Mesothelial cell of epicardium (in vitro differentiated cells): Measurements from ENCODE around the gene LRRC3. TPM values are rescaled to one million over a fixed set of nuclear protein-coding genes. Genes with fewer than 3 reads are reported as not detected.

Experiments
- DNase-seq, 2 experiments: peaks; one replicate each; pipeline ENCODE4 v3.0.0; 2021; ENCODE audit warnings: low spot score in 2 of 2; ENCODE audit not compliant: unreplicated experiment in 2 of 2
- H3K27ac Mint-ChIP-seq: 2 replicates; pipeline ENCODE4 v1.8.0; 2021; ENCODE audit warnings: mixed read lengths
- H3K27me3 Mint-ChIP-seq: 2 replicates; pipeline ENCODE4 v1.8.0; 2021; ENCODE audit warnings: low read depth, mixed read lengths
- H3K36me3 Mint-ChIP-seq: 2 replicates; pipeline ENCODE4 v1.8.0; 2021; ENCODE audit warnings: mixed read lengths
- H3K4me1 Mint-ChIP-seq: 2 replicates; pipeline ENCODE4 v1.8.0; 2021; ENCODE audit warnings: mixed read lengths
- H3K4me3 Mint-ChIP-seq: 2 replicates; pipeline ENCODE4 v1.8.0; 2021; ENCODE audit warnings: mild to moderate bottlenecking, moderate library complexity, mixed read lengths
- H3K9me3 Mint-ChIP-seq: 2 replicates; pipeline ENCODE4 v1.8.0; 2021; ENCODE audit warnings: mixed read lengths
- CTCF ChIP-seq: fragments of 200-600 bp; sonication (generic); IDR thresholded peaks from one replicate; pipeline ENCODE4 v1.5.0; 2021; ENCODE audit warnings: antibody characterized with exemption; ENCODE audit not compliant: unreplicated experiment
- total RNA-seq: library from RNA; stranded (reverse); gene quantifications from 3 replicates; pipeline ENCODE4 v1.2.1, GENCODE V29; 2021

Gene LRRC3
- total RNA-seq, 1 donor from 2014 or later = 11.8 TPM

GRCh38 chr21:44471996-44472395 is 16.7 kb downstream of the LRRC3 start:
- no peaks in the 10 kb centered on the region for H3K36me3 Mint-ChIP-seq
- H3K9me3 Mint-ChIP-seq = no peaks in the 10 kb centered on the region
- no peak overlapping the region for H3K27ac Mint-ChIP-seq
- H3K4me1 Mint-ChIP-seq = no peaks in the 10 kb centered on the region
- DNase-seq = no peak
- TF ChIP-seq CTCF = no peak
- peaks cover 1% of the 10 kb centered on the region for H3K27me3 Mint-ChIP-seq
- no peak overlapping the region for H3K4me3 Mint-ChIP-seq

- peaks cover 1% of the 10 kb centered on the region for H3K27me3 Mint-ChIP-seq
- H3K9me3 Mint-ChIP-seq = no peaks in the 10 kb centered on the region
- H3K27ac Mint-ChIP-seq = no peak overlapping the region
- H3K36me3 Mint-ChIP-seq = no peaks in the 10 kb centered on the region
- H3K4me3 Mint-ChIP-seq = no peak overlapping the region
- no peak for DNase-seq
- H3K4me1 Mint-ChIP-seq = no peaks in the 10 kb centered on the region
- TF ChIP-seq CTCF = no peak
Measured at GRCh38 chr21:44473915-44474555, 18.7 kb downstream of the LRRC3 start.

- no peak overlapping the region for H3K27ac Mint-ChIP-seq
- no peaks in the 10 kb centered on the region for H3K9me3 Mint-ChIP-seq
- H3K36me3 Mint-ChIP-seq = no peaks in the 10 kb centered on the region
- H3K4me3 Mint-ChIP-seq = no peak overlapping the region
- no peak for TF ChIP-seq CTCF
- H3K27me3 Mint-ChIP-seq = peaks cover 1% of the 10 kb centered on the region
- no peak for DNase-seq
- no peaks in the 10 kb centered on the region for H3K4me1 Mint-ChIP-seq
Measured at GRCh38 chr21:44475266-44475845, 20.0 kb downstream of the LRRC3 start.

GRCh38 chr21:44477131-44477530 is 21.8 kb downstream of the LRRC3 start:
- H3K9me3 Mint-ChIP-seq = no peaks in the 10 kb centered on the region
- no peak for DNase-seq
- H3K4me3 Mint-ChIP-seq = no peak overlapping the region
- H3K27ac Mint-ChIP-seq = no peak overlapping the region
- H3K27me3 Mint-ChIP-seq = peaks cover 1% of the 10 kb centered on the region
- H3K4me1 Mint-ChIP-seq = no peaks in the 10 kb centered on the region
- no peaks in the 10 kb centered on the region for H3K36me3 Mint-ChIP-seq
- TF ChIP-seq CTCF = no peak

GRCh38 chr21:44477712-44478111 is 22.4 kb downstream of the LRRC3 start:
- DNase-seq = no peak
- H3K4me1 Mint-ChIP-seq = no peaks in the 10 kb centered on the region
- no peaks in the 10 kb centered on the region for H3K36me3 Mint-ChIP-seq
- TF ChIP-seq CTCF = no peak
- no peak overlapping the region for H3K4me3 Mint-ChIP-seq
- H3K9me3 Mint-ChIP-seq = no peaks in the 10 kb centered on the region
- H3K27me3 Mint-ChIP-seq = no peaks in the 10 kb centered on the region
- H3K27ac Mint-ChIP-seq = no peak overlapping the region
